Type B pancreatic cell (in vitro differentiated cells): Measurements from ENCODE around the gene C19orf38. TPM values are rescaled to one million over a fixed set of nuclear protein-coding genes. Genes with fewer than 3 reads are reported as not detected.

ENCODE experiments used
- DNase-seq: peaks from one replicate; pipeline ENCODE4 v3.0.0; 2021; ENCODE audit warnings: mixed read lengths; ENCODE audit not compliant: unreplicated experiment; ENCODE audit errors: extremely low spot score
- H3K27ac Mint-ChIP-seq: 2 replicates; pipeline ENCODE4 v1.8.0; 2021; ENCODE audit warnings: mild to moderate bottlenecking, mixed read lengths
- H3K27me3 Mint-ChIP-seq: 2 replicates; pipeline ENCODE4 v1.8.0; 2021; ENCODE audit warnings: mixed read lengths
- H3K36me3 Mint-ChIP-seq: 2 replicates; pipeline ENCODE4 v1.8.0; 2021; ENCODE audit warnings: mixed read lengths
- H3K4me1 Mint-ChIP-seq: one replicate; pipeline ENCODE4 v1.8.0; 2021; ENCODE audit warnings: mixed read lengths; ENCODE audit not compliant: unreplicated experiment
- H3K4me3 Mint-ChIP-seq: 2 replicates; pipeline ENCODE4 v1.8.0; 2021; ENCODE audit warnings: mild to moderate bottlenecking, mixed read lengths
- H3K9me3 Mint-ChIP-seq: 2 replicates; pipeline ENCODE4 v1.8.0; 2021; ENCODE audit warnings: mixed read lengths
- total RNA-seq: library from RNA; stranded (reverse); gene quantifications from 2 replicates; pipeline ENCODE4 v1.2.1, GENCODE V29; 2021; ENCODE audit warnings: low replicate concordance
- TF ChIP-seq, protein P1 (sequence below): fragments of 200-600 bp; sonication (generic); conservative IDR thresholded peaks from 2 replicates; pipeline ENCODE4 v1.5.0; 2021; ENCODE audit warnings: antibody characterized with exemption, mild to moderate bottlenecking

Gene C19orf38
- total RNA-seq, 1 donor from 2014 or later = 1.1 TPM

DNA sequence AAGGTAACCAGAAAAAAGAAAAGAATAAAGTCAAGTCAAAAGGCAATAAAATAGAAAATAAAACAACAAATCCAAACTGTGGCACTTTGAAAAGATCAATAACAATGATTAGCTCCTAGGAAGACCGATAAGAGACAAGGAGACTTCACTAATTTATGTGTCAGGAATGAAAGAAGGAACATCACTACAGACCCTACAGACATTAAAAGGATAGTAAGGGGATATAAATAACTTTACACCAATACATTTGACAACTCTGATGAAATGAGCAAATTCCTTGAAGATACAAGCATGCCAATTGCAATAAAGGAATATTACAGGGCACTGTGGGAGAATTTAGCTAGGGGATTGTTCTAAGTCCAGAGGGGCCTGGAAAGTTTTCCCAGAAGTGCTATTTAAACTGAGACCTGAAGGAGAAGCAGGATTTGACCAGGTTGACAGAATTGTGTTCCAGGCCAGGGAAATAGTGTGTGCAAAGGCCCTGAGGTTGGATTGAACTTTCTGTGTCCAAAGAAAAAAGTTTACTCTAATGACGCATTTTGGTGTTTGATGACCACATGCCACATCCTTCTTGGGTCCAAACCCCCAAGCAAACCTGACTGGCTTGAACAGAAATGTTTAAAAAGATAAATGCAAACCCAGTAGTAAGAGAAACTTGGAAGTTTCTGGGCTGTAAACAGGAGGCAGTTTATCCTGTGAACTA is 1.6 kb upstream of the C19orf38 start:
- Mint-ChIP-seq H3K9me3 (peaks cover 5% of the 10 kb centered on the region), H3K4me3 (no peak overlapping the region), H3K27me3 (peaks cover 4% of the 10 kb centered on the region), H3K4me1 (no peaks in the 10 kb centered on the region), H3K36me3 (peaks cover 3% of the 10 kb centered on the region), H3K27ac (no peak overlapping the region)
- DNase-seq = no peak
- TF ChIP-seq, protein P1, sequence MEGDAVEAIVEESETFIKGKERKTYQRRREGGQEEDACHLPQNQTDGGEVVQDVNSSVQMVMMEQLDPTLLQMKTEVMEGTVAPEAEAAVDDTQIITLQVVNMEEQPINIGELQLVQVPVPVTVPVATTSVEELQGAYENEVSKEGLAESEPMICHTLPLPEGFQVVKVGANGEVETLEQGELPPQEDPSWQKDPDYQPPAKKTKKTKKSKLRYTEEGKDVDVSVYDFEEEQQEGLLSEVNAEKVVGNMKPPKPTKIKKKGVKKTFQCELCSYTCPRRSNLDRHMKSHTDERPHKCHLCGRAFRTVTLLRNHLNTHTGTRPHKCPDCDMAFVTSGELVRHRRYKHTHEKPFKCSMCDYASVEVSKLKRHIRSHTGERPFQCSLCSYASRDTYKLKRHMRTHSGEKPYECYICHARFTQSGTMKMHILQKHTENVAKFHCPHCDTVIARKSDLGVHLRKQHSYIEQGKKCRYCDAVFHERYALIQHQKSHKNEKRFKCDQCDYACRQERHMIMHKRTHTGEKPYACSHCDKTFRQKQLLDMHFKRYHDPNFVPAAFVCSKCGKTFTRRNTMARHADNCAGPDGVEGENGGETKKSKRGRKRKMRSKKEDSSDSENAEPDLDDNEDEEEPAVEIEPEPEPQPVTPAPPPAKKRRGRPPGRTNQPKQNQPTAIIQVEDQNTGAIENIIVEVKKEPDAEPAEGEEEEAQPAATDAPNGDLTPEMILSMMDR = no peak

DNA sequence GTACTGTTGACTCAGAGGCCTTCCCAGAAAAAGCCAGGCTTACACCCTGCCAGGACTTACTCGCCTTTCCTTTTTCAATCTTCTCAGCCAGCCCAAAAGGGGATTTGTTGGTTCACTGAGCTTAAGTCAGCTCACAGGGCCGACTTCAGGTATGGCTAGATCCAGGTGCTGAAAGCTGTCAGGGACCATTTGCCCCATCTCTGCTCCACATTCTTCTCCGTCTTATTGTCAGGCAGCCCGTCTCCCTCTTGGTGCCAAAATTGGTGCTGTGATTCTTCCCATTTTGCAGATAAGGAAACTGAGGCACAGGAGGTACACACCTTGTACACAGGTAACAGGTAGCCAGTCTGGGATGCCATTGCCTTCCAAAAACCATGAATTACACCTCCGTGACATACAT is 2.4 kb downstream of the C19orf38 start:
- no peak for DNase-seq
- peaks cover 3% of the 10 kb centered on the region for H3K36me3 Mint-ChIP-seq
- peaks cover 5% of the 10 kb centered on the region for H3K9me3 Mint-ChIP-seq
- TF ChIP-seq, protein P1 = no peak
- peaks cover 3% of the 10 kb centered on the region for H3K4me1 Mint-ChIP-seq
- no peak overlapping the region for H3K27ac Mint-ChIP-seq
- H3K4me3 Mint-ChIP-seq = no peak overlapping the region
- peaks cover 4% of the 10 kb centered on the region for H3K27me3 Mint-ChIP-seq

DNA sequence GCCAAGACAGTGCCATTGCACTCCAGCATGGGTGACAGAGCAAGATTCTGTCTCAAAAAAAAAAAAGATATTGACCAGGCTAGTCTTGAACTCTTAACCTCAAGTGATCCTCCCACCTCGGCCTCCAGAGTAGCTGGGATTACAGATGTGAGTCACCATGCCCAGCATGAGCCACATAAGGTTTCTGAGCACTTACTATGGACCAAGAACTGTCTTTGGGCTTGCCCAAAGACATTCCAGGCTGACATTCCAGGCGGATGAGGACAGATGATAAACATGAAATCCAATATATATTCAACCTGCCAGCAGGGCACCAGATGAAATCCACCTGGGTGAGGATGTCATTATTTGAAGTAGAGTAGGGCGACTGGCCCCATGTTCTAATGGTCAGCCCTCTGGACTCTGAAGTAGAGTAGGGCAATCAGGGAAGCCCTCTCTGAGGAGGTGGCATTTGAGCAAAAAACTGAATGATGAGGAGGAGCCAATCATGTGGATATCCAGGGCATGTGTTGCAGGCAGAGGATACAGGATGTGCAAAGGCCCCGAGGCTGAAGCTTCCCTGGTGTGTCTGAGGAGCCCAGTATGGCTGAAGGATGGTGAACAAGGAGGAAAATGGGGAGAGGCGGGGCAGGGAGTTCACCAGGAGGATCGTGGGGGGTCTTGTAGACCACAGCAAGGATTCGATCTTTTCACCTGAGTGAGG is 4.0 kb downstream of the C19orf38 start:
- DNase-seq = no peak
- H3K27me3 Mint-ChIP-seq = no peaks in the 10 kb centered on the region
- H3K9me3 Mint-ChIP-seq = no peaks in the 10 kb centered on the region
- H3K4me1 Mint-ChIP-seq = peaks cover 3% of the 10 kb centered on the region
- no peak overlapping the region for H3K27ac Mint-ChIP-seq
- no peaks in the 10 kb centered on the region for H3K36me3 Mint-ChIP-seq
- TF ChIP-seq, protein P1 = no peak
- no peak overlapping the region for H3K4me3 Mint-ChIP-seq

DNA sequence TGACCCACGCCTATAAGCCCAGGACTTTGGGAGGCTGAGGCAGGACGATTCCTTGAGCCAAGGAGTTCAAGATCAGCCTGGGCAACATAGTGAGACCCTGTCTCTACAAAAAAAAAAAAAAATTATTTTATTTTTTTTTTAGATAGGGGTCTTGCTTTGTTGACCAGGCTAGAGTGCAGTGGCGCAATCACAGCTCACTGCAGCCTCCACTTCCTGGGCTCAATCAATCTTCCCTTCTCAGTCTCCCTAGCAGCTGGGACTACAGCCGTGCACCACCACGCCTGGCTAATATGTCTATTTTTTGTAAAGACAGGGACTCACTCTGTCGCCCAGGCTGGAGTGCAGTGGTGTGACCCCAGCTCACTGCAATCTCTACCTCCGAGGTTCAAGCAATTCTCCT is 4.7 kb downstream of the C19orf38 start:
- no peaks in the 10 kb centered on the region for H3K27me3 Mint-ChIP-seq
- H3K4me1 Mint-ChIP-seq = peaks cover 3% of the 10 kb centered on the region
- H3K27ac Mint-ChIP-seq = no peak overlapping the region
- TF ChIP-seq, protein P1 = no peak
- no peak overlapping the region for H3K4me3 Mint-ChIP-seq
- no peaks in the 10 kb centered on the region for H3K9me3 Mint-ChIP-seq
- H3K36me3 Mint-ChIP-seq = no peaks in the 10 kb centered on the region
- no peak for DNase-seq

DNA sequence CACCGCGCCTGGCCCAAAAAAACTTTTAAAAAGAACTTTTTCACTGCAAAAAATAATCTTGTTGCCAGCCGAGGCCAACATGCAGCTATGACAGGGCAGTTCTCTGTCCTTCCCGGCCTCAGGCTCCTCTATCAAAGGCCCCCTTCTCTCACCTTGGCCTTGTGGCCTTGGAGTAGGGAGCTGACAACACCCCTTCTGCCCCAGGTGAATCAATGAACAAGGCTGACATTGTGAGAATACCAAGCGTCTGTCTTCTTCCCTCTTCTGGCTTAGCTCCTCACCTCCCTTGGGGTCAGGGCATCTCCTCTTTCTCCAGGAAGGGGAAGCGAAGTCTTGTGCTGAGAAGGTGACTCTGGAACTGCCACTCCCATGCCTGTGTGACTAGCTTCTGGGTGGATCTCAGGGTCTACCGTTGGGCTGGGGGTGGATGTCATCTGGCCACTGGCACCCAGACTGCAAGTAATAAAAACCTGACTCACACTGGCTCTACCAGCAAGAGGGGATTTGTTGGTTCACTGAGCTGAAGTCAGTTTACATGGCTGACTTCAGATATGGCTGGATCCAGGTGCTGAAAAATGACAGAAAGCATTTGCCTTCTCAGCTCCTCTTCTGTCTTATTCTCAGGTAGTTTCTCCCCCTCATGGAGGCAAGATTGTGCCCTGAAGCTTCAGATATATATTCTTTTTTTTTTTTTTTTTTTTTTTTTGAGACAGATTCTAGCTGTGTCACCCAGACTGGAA is 6.3 kb downstream of the C19orf38 start:
- H3K4me1 Mint-ChIP-seq = peaks cover 3% of the 10 kb centered on the region
- TF ChIP-seq, protein P1 = no peak
- H3K27me3 Mint-ChIP-seq = no peaks in the 10 kb centered on the region
- H3K9me3 Mint-ChIP-seq = no peaks in the 10 kb centered on the region
- H3K4me3 Mint-ChIP-seq = no peak overlapping the region
- no peak for DNase-seq
- no peaks in the 10 kb centered on the region for H3K36me3 Mint-ChIP-seq
- H3K27ac Mint-ChIP-seq = no peak overlapping the region
